DLD1 (cell line): ENCODE results near the gene CBLC.

Experiments
- in situ Hi-C: cut with HindIII; loops from 2 replicates; pipeline ENCODE4 v1.10.0; 2017; ENCODE audit warnings: low sequenced_read_pairs

CBLC gene

DNA sequence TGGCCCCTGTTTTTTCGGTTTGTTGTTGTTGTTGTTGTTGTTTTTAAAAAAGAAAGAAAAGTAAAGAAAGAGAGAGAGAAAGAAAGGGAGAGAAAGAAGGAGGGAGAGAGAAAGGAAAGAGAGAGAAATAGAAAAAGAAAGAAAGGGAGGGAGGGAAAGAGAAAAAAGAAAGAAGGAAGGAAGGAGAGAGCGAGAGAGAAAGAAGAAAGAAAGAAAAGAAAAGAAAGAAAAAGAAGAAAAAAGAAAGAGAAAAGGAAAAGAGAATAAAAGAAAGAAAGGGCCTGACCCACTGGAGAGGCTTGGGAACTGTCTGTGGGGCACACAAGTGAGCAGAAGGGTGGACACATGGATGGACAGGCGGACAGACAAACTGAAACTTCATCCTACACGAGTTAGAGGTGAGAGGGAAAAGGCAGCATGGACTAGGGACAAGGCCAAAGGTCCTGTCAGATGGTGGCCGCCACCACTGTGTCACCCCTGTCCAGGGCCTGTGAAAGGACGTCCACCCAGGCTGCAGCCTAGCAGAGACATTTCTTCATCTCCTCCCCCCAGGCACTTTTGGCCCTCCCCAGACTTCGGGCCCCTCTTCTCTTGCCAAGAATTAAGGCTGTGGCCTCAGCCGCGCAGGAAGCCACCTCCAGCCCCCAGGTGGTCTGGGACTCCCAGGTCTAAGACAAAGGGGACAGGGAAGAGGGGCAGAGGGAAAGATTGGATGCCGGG, 22.1 kb downstream of the CBLC start:
- in situ Hi-C loops, result loop anchor here (10.0 kb wide), 1 partner anchor 85 kb away; no protein-coding TSS in a partner anchor

DNA sequence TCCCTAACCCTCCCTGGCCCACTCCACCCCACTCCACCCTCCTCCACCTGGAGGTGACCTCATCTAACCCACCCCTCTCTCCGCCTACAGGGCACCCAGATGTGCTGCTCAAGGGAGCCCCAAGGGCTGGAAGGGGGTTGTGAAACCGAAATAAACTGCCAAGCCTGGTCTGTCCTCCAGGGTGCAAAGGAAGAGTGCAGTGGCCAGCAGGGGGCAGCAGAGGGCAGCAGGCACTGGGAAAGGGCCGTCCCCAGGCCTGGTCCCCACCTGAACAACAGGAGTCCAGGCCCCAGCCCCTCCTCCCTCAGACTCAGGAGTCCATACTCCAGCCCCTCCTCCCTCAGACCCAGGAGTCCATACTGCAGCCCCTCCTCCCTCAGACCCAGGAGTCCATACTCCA, 22.8 kb downstream of the CBLC start:
- in situ Hi-C loops, result loop anchor here (10.0 kb wide), 1 partner anchor 86 kb away; no protein-coding TSS in a partner anchor

DNA sequence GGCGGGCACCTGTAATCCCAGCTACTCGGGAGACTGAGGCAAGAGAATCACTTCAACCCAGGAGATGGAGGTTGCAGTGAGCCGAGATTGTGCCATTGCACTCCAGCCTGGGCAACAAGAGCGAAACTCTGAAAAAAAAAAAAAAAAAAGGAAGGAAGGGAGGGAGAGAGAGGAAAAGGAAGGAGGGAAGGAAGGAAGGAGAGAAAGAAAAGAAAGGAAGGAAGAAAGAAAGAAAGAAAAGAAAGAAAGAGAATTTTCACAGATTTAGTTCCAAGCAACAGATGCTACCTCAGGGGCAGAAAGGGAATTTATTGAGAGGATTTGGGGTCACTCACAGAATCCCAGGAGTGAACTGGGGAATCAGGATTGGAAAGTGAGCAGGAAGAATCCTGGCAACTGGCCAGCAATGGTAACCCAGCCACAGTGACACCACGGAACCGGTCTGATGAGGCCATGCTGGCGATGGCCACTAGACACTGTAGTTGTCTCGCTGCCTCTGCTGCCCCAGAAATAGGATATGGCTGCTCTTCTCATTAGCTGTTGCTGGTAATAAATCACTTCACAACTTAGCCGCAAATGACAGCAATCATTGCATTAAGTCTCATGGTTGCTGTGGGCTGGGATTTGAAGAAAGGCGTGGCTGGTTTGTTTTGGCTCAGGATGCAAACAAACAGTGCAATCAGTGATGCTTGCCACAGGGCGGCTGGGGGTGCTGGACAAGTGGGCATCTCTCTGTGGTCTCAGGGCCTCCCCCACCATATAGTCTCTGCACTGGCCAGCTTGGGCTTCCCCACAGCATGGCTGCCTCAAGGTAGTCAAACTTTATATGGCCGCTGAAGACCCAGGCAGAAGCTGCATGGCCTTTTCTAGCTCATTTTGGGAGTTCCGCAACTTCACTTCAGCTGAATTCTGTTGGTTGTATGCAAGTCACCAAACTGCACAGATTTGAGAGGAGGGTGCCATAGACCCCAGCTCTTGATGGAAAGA, 26.0 kb downstream of the CBLC start:
- in situ Hi-C loops, result loop anchor here (10.0 kb wide), 1 partner anchor 89 kb away; no protein-coding TSS in a partner anchor

DNA sequence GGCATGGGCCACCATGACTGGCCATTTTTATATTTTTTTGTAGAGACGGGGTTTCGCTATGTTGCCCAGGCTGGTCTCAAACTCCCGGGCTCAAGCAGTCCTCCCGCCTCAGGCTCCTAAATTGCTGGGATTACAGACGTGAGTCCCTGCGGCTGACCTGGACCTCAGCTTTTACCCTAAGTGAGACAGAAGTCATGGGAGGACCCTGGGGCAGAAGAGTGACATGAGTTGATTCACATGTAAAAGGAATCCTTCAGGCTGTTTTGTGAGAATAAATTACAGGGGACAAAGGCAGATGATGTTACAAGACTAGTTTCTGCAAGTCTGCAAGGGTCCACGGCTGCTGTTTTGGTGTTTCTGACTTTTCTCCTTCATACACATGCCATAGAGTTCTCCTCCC, 28.6 kb downstream of the CBLC start:
- in situ Hi-C loops, result loop anchor here (10.0 kb wide), 1 partner anchor 91 kb away; no protein-coding TSS in a partner anchor

DNA sequence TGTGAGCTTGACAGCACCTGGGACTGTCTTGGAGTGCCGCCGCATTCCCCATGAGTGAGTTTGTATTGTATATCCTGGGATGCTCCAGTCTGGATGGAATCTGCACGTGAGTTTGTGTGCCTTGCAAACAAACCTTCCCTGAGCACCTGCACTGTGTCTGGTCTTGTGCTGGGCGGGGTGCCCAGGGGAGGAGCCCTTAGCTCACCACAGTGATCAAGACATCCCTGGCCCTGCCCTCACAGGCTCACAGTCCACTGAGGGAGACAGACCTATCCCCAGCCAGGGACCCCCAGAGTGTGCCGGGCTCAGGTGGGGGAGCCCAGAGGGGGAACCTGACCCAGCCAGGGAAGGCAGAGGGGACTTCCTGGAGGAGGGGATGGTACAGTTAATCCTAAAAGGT, 29.5 kb downstream of the CBLC start:
- in situ Hi-C loops, result loop anchor here (10.0 kb wide), 1 partner anchor 92 kb away; no protein-coding TSS in a partner anchor

DNA sequence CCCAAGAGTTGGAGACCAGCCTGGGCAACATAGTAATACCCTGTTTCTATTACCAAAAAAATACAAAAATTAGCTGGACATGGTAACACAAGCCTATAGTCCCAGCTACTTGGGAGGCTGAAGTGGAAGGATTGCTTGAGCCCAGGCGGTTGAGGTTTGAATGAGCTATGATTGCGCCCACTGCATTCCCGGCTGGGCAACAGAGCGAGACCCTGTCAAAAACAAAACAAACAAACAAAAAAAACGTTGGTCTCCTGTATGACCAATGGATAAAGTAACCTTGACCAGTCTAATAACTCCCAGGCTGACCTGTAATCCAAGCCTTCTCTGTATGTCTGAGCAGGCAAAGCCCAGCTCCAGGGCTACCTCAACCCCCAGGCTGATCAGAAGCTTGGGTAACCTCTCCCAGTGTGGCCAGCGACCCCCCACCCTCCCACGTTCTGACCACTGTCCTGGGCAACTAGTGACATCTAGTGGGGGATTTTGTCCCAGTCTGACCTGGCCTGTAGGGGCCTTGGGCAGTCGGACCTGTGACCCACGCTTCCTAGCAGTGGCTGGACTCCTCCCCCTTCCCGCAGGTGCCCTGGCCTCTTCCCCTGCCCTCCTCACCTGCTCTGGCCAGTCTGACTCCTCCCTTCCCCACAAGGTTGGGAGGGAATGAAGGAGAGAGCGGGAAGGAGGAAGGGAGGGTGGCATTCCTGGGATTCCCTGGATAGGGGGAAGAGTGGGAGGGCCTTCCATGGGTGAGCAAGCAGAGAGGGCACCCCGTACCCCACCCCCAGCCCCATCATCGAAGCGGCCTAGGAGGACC, 30.2 kb downstream of the CBLC start:
- in situ Hi-C loops, result loop anchor here (10.0 kb wide), 1 partner anchor 93 kb away; no protein-coding TSS in a partner anchor

DNA sequence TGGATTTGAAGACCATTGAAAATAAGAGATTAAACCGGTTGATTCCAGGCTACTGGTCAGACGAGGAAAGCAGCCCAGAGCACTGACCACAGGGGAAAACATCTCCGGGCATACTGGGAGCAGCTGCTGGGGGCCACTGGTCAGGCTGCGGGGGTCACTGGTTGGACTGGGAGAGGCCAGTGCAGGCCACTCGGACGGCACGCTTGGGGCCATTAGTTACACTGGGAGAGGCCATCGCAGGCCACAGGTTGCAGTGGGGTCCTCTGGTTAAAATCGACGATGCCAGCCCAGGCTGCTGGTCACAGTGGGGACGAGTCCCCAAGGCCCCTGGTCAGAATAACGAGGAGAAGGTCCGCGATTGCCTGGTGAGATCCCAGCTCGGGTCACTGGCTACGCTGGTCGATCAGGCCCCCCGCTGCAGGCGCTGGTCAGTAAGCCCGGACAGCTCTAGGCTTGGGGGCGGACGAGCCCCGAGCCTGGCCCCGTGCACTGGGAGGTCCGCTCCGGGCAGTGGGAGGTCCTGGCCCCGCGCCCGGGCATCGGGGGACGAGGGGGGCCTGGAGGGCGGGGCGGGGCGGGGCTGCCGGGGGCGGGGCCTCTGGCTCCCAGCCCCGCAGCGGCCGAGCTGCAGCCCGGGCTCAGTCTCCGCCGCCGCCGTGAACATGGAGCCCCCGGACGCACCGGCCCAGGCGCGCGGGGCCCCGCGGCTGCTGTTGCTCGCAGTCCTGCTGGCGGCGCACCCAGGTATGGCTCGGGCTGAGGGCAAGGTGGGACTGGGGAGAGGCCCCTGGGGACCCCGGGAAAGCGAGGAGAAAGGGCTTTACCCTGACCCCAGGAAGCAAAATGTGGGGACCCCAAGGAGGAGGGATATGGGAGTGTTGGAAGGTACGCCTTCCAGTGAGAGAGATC, 31.0 kb downstream of the CBLC start, which contains the start of gene BCAM:
Gene BCAM, plus strand, starts transcription at position 641 of the 909 bp plus-strand sequence. Its CDS starts 22 bp downstream, at position 663.
- in situ Hi-C loops, result loop anchor here (10.0 kb wide), 1 partner anchor 94 kb away; no protein-coding TSS in a partner anchor

DNA sequence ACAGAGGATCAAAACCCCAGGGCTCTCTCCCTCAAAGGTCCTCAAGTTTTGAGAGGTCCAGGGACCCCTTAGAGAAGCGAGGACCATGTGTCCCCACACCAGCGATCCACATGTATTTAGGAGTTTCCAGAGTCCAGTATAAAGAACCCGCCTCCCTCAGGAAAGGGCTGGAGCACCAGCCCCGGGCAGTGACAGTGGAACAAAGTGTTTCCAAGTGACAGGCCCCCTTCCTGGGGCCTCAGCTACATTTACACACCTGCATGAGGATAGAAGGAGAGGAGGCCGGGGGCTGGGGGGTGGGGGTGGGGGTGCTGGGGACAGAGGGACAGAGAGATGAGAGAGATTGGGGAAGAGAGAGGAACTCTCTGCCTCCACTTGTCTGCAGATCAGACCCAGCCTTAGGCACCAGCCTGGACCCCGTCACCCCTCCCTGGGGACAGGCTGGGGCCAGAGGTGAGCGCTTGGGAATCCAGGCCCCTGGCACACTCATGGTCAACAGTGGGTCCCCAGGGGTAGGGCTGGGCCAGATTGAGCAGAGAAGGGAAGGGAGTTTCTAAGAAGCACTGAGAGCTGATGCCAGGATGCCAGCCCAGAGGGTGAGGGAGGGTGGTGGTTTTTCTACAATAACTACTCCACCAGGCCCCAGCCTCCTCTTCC, 32.0 kb downstream of the CBLC start:
- in situ Hi-C loops, result loop anchor here (10.0 kb wide), 1 partner anchor 95 kb away; no protein-coding TSS in a partner anchor

DNA sequence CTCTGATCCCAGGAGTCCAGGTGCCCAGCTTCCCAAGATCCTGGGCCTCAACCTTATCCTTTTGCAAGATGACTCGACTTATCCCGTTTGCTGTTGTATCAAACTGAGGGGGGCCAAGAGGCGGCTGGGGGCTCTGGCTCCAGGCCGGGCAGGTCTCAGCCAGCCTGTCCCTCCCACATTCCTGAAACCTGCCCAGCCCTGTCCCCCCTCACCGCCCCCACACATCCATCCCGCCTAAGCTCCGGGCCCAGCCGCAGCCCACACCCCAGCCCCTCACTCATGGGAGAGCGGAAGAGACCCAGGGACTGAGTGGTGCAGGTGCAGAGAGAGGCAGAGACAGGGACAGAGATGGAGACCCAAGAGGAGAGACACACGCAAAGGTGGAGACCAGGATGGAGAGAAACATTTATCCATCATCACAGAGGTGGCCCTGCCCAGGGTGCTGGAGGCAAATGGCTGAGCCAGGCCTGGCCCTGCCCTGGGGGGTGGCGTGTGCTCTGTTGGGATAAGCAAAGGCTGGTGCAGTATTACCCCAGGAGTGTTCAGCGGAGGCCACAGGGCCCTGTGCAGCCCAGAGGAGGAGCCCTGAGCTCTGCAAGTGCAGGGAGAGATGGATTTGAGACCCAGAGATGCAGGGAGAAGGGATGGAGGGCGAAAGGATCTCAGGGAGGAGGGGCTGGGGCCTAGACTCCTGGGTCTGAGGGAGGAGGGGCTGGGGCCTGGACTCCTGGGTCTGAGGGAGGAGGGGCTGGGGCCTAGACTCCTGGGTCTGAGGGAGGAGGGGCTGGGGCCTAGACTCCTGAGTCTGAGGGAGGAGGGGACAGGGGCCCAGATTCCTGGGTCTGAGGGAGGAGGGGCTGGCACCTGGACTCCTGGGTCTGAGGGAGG, 32.8 kb downstream of the CBLC start:
- in situ Hi-C loops, result no loop called here

DNA sequence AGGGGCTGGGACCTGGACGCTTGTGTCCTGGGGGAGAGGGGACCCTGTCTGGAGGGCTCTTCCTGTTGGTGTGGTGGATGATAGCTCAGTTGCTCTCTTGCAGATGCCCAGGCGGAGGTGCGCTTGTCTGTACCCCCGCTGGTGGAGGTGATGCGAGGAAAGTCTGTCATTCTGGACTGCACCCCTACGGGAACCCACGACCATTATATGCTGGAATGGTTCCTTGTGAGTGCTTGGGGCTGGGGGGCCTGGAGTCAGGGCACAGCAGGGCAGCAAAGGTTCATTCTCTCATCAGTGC, 33.4 kb downstream of the CBLC start:
- in situ Hi-C loops, result no loop called here

DNA sequence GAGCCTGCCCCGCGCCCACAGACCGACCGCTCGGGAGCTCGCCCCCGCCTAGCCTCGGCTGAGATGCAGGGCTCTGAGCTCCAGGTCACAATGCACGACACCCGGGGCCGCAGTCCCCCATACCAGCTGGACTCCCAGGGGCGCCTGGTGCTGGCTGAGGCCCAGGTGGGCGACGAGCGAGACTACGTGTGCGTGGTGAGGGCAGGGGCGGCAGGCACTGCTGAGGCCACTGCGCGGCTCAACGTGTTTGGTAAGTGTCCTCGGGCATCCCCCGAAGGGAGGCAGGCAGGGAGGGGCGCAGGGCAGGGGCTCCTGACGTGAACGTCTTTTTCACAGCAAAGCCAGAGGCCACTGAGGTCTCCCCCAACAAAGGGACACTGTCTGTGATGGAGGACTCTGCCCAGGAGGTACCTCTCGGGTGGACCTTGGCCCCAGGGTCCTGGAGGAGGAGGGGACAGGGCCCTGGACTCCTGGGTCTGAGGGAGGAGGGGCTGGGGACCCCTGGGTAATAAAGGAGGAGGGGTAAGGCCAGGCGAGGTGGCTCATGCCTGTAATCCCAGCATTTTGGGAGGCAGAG, 34.5 kb downstream of the CBLC start:
- in situ Hi-C loops, result no loop called here

DNA sequence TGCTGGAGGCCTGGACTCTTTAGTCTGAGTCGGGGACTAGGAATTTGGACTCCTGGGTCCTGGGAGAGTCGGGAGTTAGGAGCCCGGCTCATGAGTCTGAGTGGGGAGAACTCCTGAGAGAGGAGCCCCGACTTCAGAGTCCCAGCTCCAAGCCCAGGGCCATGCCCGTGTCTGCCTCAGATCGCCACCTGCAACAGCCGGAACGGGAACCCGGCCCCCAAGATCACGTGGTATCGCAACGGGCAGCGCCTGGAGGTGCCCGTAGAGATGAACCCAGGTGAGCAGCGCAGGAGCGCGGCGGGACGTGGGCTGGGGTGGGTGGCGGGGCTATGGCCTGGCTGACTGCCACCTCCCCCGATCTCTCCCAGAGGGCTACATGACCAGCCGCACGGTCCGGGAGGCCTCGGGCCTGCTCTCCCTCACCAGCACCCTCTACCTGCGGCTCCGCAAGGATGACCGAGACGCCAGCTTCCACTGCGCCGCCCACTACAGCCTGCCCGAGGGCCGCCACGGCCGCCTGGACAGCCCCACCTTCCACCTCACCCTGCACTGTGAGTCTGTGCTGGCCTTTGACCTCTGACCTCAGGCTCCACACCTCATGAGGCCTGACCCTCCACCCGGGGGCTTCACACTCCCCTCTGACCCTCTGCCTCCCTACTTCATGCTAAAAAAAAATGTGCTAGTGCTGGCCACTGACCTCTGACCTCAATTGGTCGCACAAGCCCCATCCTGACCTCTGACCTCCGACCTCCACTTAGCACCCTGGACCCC, 35.6 kb downstream of the CBLC start:
- in situ Hi-C loops, result no loop called here

DNA sequence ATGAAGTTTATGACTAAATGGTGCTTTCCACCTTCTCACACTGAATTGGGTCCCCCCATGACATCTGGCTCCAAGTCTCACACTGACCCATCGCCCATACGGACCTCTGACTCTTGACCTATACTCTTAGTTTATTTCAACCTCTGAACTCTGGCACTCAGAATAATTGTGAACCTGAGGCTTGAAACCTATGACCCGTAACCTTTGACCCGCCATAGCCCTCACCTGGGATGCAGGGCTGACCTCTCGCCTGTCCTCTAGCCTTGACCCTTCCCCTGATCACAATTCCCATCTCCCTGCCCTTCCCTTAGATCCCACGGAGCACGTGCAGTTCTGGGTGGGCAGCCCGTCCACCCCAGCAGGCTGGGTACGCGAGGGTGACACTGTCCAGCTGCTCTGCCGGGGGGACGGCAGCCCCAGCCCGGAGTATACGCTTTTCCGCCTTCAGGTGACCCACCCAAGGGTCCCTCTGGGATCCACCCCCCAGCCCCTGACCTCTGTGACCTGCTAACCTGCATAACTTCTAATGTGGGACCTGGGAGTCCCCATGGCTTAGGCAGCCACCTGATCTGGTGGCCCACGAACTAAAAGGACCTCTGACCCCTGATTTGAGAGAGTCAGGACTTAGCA, 36.3 kb downstream of the CBLC start:
- in situ Hi-C loops, result no loop called here

DNA sequence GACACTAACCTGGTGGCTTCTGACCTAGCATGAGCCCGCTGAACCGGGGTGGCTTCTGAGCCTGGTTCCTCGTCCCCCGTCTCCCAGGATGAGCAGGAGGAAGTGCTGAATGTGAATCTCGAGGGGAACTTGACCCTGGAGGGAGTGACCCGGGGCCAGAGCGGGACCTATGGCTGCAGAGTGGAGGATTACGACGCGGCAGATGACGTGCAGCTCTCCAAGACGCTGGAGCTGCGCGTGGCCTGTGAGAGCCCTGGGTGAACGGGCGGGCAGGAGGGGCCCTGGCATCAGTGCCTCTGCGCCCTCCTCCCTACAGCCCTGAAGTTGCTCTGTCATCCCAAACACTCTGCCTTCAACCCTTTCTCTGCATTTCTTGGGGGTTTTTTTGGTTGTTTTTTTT, 36.8 kb downstream of the CBLC start:
- in situ Hi-C loops, result no loop called here

DNA sequence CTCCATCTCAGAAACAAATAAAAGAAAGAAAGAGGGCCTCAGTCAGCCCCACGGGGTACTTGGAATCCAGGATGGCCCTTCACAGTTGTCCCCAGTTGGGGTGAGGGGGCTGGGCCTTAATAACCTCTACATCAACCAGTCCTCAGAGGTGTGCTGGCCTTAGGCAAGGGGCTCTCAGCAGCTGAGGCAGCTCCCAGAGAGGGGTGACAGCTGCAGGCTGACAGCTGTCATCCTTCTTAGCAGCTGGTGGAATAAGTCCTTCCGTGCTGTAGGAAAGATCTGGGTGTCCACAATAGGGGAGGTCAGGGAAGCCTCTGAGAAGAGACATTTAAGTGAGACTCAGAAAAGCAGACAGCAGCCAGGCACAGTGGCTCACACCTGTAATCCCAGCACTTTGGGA, 38.6 kb downstream of the CBLC start:
- in situ Hi-C loops, result no loop called here

DNA sequence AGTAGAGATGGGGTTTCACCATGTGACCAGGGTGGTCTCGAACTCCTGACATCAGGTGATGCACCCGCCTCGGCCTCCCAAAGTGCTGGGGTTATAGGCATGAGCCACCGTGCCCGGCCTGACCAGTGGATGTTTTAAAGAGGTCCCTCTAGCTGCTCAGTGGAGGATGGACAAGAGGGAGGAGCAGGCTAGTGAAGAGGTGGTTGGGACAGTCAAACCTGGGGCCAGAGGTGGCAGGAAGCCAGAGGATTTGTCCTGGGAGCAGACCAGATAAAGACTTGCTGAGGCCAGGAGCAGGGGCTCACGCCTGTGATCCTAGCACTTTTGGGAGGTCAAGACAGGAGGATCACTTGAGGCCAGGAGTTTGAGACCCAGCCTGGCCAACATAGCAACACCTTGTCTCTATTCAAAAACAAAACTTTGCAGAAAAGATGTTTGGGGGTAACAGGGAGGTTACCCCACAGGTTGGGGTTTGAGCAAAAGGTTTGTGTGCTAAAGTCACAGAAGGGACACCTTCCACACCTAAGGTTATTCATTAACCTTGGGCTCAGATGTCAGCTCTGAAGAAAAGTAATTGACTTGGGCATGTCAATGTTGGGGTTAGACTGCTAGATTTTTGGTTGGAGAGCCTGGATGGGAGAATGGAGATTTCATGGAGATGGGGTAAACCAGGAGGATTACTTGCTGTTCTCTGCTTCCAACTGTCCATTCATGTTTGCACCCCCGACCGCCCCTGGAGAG, 40.2 kb downstream of the CBLC start:
- in situ Hi-C loops, result no loop called here
